Hematopoietic multipotent progenitor cell treated with erythropoietin and hydrocortisone succinate and interleukin-3 and kit ligand, for 17 days (in vitro differentiated cells): ENCODE data around the gene SLC1A1.

ENCODE experiments used
- DNase-seq: peaks from one replicate; pipeline ENCODE4 v3.0.0-alpha.2; 2015; ENCODE audit warnings: low spot score

The SLC1A1 gene

GRCh38 chr9:4489919-4490704 lies at the start of gene SLC1A1:
TSS of gene SLC1A1 (plus strand) at chr9:4490468. CDS start at chr9:4490680, 212 bp downstream.
- no peak for DNase-seq

DNA sequence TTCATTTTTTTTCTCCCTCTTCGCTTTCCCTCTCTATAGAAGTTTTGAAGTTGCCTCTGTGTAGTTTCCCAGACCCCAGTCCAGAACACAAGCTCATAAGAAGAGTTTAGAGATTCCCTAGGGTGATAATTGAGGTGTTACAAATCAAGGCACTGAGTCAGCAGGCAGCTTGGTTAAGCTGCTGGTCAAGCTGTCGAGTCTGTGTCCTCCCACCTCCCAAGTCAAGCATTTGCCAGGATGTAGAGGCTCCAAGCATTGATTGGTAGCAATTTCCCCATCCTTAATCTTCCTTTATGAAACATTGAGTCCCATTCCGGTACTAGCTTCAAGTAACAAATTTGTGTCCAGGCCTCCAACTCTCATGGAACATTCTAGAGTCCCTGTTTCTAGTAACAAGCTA lies 47.5 kb upstream of the SLC1A1 start:
- DNase-seq: no peak

GRCh38 chr9:4443439-4443838 lies 46.8 kb upstream of the SLC1A1 start:
- DNase-seq: no peak

- no peak for DNase-seq
Observed at GRCh38 chr9:4461437-4461836, 28.8 kb upstream of the SLC1A1 start.

- no peak for DNase-seq
Observed at GRCh38 chr9:4463824-4464223, 26.4 kb upstream of the SLC1A1 start.

GRCh38 chr9:4464911-4465513 lies 25.3 kb upstream of the SLC1A1 start:
- DNase-seq: no peak

- DNase-seq: no peak
Observed at GRCh38 chr9:4465910-4466309, 24.4 kb upstream of the SLC1A1 start.

- no peak for DNase-seq
Observed at GRCh38 chr9:4475301-4475700, 15.0 kb upstream of the SLC1A1 start.

GRCh38 chr9:4486176-4486575 lies 4.1 kb upstream of the SLC1A1 start:
- no peak for DNase-seq

- no peak for DNase-seq
Observed at GRCh38 chr9:4489562-4489918, 728 bp upstream of the SLC1A1 start.

GRCh38 chr9:4490705-4491625 lies 697 bp downstream of the SLC1A1 start:
- no peak for DNase-seq

DNA sequence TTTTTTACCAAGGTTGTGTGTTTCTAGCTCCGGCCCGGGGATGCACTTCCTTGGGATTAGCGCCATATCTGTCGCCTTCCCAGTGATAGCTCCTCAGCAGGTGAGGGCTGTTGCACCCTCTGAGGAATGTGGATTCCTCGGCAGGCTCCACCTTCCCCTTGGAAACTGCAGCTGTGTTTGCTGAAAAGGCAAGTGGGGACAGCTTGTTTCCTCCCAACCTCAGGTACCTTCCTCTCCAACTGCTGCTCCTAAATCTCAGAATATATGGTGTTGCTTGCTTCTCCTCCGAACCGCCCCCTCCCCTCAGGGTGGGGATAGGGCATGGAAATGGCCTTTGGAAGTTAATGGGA lies 1.3 kb downstream of the SLC1A1 start:
- DNase-seq: no peak

DNA sequence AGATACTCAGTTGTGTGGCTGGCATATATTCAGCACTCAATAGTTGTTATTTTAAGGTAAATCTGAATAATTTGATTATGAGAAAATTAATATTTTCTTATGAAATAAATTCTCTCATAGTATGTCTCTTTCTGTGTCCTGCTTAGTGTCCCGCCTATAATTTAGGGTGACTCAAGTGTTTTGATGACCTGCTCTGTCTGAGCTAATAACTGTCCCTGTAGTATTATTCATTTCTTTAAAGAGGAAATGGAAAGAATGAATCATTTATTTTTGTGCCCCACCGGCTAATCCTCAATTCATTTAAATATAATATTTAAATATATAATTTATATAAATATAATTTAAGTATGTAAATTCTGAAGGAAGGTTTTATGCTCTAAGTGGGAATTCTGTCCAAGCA lies 4.1 kb downstream of the SLC1A1 start:
- DNase-seq: no peak

DNA sequence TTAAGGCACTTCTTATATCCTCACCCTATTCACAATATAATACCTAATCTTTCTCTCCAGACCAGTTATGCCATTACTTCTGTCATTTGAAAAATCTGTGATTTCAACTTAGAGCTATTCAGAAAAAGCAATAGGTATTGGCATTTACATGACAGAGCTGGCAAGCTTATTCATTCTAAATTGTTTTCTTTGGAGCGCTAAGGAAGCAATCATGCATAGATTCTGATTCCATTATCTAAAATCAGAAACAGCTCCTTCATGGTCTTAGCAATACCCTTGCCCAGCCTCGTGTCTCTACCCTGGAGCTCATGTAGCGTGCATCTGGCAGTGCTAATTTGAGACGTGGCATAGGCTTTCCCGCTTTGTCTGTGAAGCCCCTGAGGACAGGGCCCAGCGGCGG lies 4.5 kb downstream of the SLC1A1 start:
- no peak for DNase-seq

GRCh38 chr9:4495537-4495936 lies 5.3 kb downstream of the SLC1A1 start:
- DNase-seq: no peak

DNA sequence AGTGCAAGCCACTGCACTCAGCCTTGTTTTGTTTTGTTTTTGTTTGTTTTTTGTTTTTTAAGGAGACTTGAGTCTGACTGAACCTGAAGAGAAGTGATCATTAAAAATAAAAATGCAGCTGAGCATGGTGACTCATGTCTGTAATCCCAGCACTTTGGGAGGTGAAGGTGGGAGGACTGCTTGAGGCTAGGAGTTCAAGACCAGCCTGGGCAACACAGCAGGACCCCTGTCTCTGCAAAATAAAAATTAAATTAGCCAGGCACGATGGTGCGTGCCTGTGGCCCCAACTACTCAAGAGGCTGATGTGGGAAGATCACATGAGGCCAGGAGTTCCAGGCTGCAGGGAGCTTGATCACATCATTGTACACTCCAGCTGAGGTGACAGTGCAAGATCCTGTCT lies 6.2 kb downstream of the SLC1A1 start:
- no peak for DNase-seq

DNA sequence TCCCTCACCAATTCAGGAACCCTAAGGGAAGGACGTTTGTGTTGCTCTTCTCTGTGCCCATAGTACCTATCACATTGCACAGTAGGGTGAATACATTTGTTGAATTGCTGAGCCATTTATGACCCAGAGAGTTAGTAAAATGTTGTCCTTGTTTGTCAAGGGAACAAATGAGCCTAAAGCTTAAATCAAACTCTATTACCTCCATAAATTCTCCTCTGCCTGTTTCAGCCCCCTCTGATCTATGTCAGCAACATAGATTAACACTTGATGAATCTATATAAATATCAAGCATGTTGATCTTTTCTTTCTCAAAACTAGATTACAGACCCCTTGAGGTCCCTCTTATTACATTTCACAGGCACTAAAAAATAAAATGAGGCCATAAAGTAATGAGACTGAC lies 7.1 kb downstream of the SLC1A1 start:
- DNase-seq: no peak

DNA sequence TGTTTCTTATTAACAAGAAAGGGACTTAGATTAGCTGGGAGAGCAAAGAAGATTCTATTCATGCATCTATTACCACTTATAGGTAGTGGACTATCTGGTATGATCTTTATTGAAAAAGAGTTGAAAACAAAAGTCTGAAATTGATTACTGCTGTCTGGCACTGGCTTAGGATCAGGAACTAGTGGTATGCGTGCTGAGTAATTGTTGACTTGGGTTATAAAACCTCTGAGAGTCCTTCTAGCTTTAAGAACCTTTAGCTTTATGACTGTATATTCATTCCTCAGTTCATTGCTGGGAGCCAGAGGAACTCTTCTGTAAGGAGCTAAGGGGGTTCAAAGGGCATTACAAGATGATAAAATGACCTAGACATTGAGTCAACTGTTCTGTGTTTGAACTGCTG lies 7.6 kb downstream of the SLC1A1 start:
- DNase-seq: no peak

- DNase-seq: no peak
Observed at GRCh38 chr9:4499917-4500316, 9.6 kb downstream of the SLC1A1 start.

DNA sequence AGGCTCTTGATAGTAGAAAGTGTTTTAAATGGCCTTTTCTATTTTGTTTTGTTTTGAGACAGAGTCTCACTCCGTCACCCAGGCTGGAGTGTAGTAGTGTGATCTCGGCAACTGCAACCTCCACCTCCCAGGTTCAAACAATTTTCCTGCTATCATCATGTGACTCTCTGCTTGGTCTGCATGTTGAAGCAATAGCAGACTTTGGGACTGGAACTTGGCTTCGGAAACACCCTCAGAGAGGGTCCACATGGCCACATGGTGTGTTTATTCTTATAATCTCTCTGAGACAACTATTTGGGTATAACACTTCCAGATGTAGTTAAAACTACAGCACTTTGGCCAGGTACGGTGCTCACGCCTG lies 10.9 kb downstream of the SLC1A1 start:
- DNase-seq: no peak

DNA sequence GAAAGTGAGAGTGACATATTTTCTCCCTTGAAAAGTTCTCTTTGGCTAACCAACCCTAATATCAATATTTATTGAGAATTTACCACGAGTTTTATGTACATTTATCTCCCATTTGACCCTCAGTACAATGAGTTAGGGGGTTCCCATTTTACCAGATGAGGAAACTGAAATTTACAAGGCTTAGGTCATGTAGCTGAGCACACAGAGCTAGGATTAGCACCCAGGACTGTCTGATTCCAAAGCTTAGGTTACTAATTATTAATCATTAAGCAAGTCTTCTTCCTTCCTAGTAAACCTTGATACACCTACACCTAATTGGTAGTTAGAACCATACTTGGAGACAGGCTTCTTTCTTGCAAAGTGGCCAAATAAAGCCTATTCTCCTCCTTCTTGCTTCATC lies 12.2 kb downstream of the SLC1A1 start:
- no peak for DNase-seq

- DNase-seq: no peak
Observed at GRCh38 chr9:4503103-4503502, 12.8 kb downstream of the SLC1A1 start.

- no peak for DNase-seq
Observed at GRCh38 chr9:4504250-4504649, 14.0 kb downstream of the SLC1A1 start.
